ENCODE results near the gene XXYLT1.

The XXYLT1 gene

GRCh38 chr3:195115600-195116406 lies 155.2 kb downstream of the XXYLT1 start:
- H3K9ac ChIP-seq (ENCODE audit: low read length in 5 of 5), result no peak overlapping the region
- H3K4me1 ChIP-seq (ENCODE audit: control insufficient read depth in 5 of 5, insufficient read depth in 5 of 5, low read length in 5 of 5), result peaks cover 0 to 31% (median 4%) of the 10 kb centered on the region in 5 donors
- peaks cover 0 to 6% (median 3%) of the 10 kb centered on the region in 5 donors for H3K36me3 ChIP-seq (ENCODE audit: control insufficient read depth in 5 of 5, insufficient read depth in 5 of 5, low read length in 5 of 5)
- no peaks in the 10 kb centered on the region for H3K9me3 ChIP-seq (ENCODE audit: control insufficient read depth in 5 of 5, low read length in 5 of 5)
- no peak overlapping the region for H3K27ac ChIP-seq (ENCODE audit: low read depth, low read length)
- H3K4me3 ChIP-seq (ENCODE audit: low read depth in 1 of 5, low read length in 5 of 5), result no peak overlapping the region
- H3K27me3 ChIP-seq (ENCODE audit: control insufficient read depth in 5 of 5, insufficient read depth in 4 of 5, low read length in 5 of 5), result no peaks in the 10 kb centered on the region

DNA sequence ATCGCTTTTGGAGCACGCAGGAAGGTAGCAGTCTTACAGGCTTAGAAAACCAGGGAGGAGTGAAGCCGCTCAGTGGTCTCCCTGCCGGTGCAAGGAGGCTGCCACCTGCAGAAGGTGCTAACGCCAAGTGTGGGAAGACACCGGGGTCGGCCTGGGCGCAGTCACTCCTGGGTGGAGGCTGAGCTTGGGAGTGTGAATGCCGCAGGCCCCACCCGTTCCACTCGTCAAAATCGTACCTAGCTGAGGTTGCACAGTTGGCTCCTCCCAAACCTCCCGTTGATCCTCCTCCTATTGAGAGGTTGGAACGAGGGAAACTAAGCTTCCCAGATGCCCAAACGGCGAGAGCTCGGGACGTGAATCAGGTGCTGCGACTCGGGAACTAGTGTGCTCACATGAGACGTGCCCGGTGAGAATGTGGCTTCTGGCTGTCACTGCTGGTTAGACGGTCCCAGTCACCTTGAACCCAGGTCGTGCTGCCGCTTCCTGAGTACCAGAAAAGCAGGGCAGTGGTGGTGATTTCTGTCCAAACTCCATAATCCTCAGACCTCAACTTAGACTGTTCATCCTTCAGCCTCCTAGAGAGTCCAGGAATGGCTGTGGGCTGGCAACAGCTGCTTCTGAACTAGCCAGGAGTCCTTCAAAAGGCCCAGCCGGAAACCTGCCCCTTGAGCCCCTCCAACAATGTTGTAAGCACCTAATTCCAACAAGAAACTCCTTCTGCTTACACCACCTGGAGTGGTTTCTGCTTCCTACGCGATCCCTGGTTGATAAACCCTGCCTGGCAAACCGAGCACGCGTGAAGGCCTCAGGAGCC lies 156.0 kb downstream of the XXYLT1 start:
- H3K27ac ChIP-seq (ENCODE audit: low read depth, low read length), result no peak overlapping the region
- no peaks in the 10 kb centered on the region for H3K27me3 ChIP-seq (ENCODE audit: control insufficient read depth in 5 of 5, insufficient read depth in 4 of 5, low read length in 5 of 5)
- H3K9ac ChIP-seq (ENCODE audit: low read length in 5 of 5), result no peak overlapping the region
- no peak overlapping the region for H3K4me3 ChIP-seq (ENCODE audit: low read depth in 1 of 5, low read length in 5 of 5)
- no peaks in the 10 kb centered on the region for H3K9me3 ChIP-seq (ENCODE audit: control insufficient read depth in 5 of 5, low read length in 5 of 5)
- peaks cover 0 to 35% (median 6%) of the 10 kb centered on the region in 5 donors for H3K4me1 ChIP-seq (ENCODE audit: control insufficient read depth in 5 of 5, insufficient read depth in 5 of 5, low read length in 5 of 5)
- H3K36me3 ChIP-seq (ENCODE audit: control insufficient read depth in 5 of 5, insufficient read depth in 5 of 5, low read length in 5 of 5), result peaks cover 0 to 6% (median 3%) of the 10 kb centered on the region in 5 donors

DNA sequence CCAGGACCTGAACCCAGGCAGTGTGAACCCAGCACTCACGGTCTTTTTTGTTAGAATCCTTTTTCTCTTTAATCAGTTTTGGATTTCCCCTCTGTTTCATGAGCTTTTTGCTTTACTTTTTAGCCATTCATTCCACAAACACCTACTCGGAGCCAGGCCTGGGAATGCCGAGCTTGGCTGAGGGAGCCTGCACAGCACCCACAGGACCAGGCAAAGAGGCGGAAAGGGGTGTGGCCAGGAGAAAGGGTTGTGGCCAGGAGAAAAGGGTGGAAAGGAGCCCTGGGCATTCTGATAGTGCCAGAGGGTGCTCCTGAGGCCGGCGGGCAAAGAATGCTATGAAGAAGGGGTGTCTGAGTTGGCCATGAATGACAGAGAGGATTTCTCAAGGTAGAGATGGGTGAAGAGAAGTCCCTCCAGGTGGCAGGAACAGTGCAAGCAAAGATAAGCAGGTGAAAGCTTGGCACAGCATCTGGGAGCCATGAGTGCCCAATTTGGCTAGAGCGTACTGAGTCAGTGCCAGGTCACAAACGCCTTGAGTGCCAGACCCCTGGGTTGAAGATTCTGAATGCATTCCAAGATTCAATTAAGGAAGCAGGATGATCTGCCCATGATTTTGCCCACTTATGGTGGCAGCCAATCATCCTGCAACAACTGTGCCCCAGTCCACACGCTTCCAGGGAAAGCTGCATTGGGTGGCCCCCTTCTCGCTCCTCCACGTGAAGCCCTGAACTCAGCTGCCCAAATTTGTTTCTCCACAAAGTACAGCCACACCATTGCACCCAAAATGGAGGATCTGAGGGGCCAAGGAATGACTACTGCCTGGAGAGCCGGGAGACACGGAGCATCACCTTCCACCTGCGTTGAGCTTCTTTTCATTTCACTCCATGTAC lies 157.2 kb downstream of the XXYLT1 start:
- no peak overlapping the region for H3K4me3 ChIP-seq (ENCODE audit: low read depth in 1 of 5, low read length in 5 of 5)
- H3K27ac ChIP-seq (ENCODE audit: low read depth, low read length), result no peak overlapping the region
- no peaks in the 10 kb centered on the region for H3K9me3 ChIP-seq (ENCODE audit: control insufficient read depth in 5 of 5, low read length in 5 of 5)
- H3K27me3 ChIP-seq (ENCODE audit: control insufficient read depth in 5 of 5, insufficient read depth in 4 of 5, low read length in 5 of 5), result no peaks in the 10 kb centered on the region
- no peak overlapping the region for H3K9ac ChIP-seq (ENCODE audit: low read length in 5 of 5)
- H3K4me1 ChIP-seq (ENCODE audit: control insufficient read depth in 5 of 5, insufficient read depth in 5 of 5, low read length in 5 of 5), result peaks cover 0 to 29% (median 6%) of the 10 kb centered on the region in 5 donors
- peaks cover 0 to 13% (median 8%) of the 10 kb centered on the region in 5 donors for H3K36me3 ChIP-seq (ENCODE audit: control insufficient read depth in 5 of 5, insufficient read depth in 5 of 5, low read length in 5 of 5)

- Histone ChIP-seq H3K4me1 (ENCODE audit: control insufficient read depth in 5 of 5, insufficient read depth in 5 of 5, low read length in 5 of 5) (peaks cover 0 to 23% (median 6%) of the 10 kb centered on the region in 5 donors), H3K27me3 (ENCODE audit: control insufficient read depth in 5 of 5, insufficient read depth in 4 of 5, low read length in 5 of 5) (no peaks in the 10 kb centered on the region), H3K4me3 (ENCODE audit: low read depth in 1 of 5, low read length in 5 of 5) (no peak overlapping the region), H3K9ac (ENCODE audit: low read length in 5 of 5) (no peak overlapping the region), H3K27ac (ENCODE audit: low read depth, low read length) (no peak overlapping the region), H3K36me3 (ENCODE audit: control insufficient read depth in 5 of 5, insufficient read depth in 5 of 5, low read length in 5 of 5) (peaks cover 0 to 13% (median 8%) of the 10 kb centered on the region in 5 donors), H3K9me3 (ENCODE audit: control insufficient read depth in 5 of 5, low read length in 5 of 5) (no peaks in the 10 kb centered on the region)
Observed at GRCh38 chr3:195113048-195113447, 157.9 kb downstream of the XXYLT1 start.

GRCh38 chr3:195112361-195112791 lies 158.6 kb downstream of the XXYLT1 start:
- peaks cover 0 to 16% (median 6%) of the 10 kb centered on the region in 5 donors for H3K4me1 ChIP-seq (ENCODE audit: control insufficient read depth in 5 of 5, insufficient read depth in 5 of 5, low read length in 5 of 5)
- H3K9ac ChIP-seq (ENCODE audit: low read length in 5 of 5), result no peak overlapping the region
- peaks cover 0 to 13% (median 8%) of the 10 kb centered on the region in 5 donors for H3K36me3 ChIP-seq (ENCODE audit: control insufficient read depth in 5 of 5, insufficient read depth in 5 of 5, low read length in 5 of 5)
- H3K27ac ChIP-seq (ENCODE audit: low read depth, low read length), result no peak overlapping the region
- H3K9me3 ChIP-seq (ENCODE audit: control insufficient read depth in 5 of 5, low read length in 5 of 5), result no peaks in the 10 kb centered on the region
- H3K4me3 ChIP-seq (ENCODE audit: low read depth in 1 of 5, low read length in 5 of 5), result no peak overlapping the region
- no peaks in the 10 kb centered on the region for H3K27me3 ChIP-seq (ENCODE audit: control insufficient read depth in 5 of 5, insufficient read depth in 4 of 5, low read length in 5 of 5)

GRCh38 chr3:195111766-195112165 lies 159.2 kb downstream of the XXYLT1 start:
- Histone ChIP-seq H3K36me3 (ENCODE audit: control insufficient read depth in 5 of 5, insufficient read depth in 5 of 5, low read length in 5 of 5) (peaks cover 0 to 13% (median 8%) of the 10 kb centered on the region in 5 donors), H3K27ac (ENCODE audit: low read depth, low read length) (no peak overlapping the region), H3K4me3 (ENCODE audit: low read depth in 1 of 5, low read length in 5 of 5) (no peak overlapping the region), H3K27me3 (ENCODE audit: control insufficient read depth in 5 of 5, insufficient read depth in 4 of 5, low read length in 5 of 5) (no peaks in the 10 kb centered on the region), H3K9me3 (ENCODE audit: control insufficient read depth in 5 of 5, low read length in 5 of 5) (no peaks in the 10 kb centered on the region), H3K4me1 (ENCODE audit: control insufficient read depth in 5 of 5, insufficient read depth in 5 of 5, low read length in 5 of 5) (peaks cover 0 to 15% (median 6%) of the 10 kb centered on the region in 5 donors), H3K9ac (ENCODE audit: low read length in 5 of 5) (no peak overlapping the region)

GRCh38 chr3:195111319-195111705 lies 159.6 kb downstream of the XXYLT1 start:
- Histone ChIP-seq H3K27me3 (ENCODE audit: control insufficient read depth in 5 of 5, insufficient read depth in 4 of 5, low read length in 5 of 5) (no peaks in the 10 kb centered on the region), H3K9me3 (ENCODE audit: control insufficient read depth in 5 of 5, low read length in 5 of 5) (no peaks in the 10 kb centered on the region), H3K4me3 (ENCODE audit: low read depth in 1 of 5, low read length in 5 of 5) (no peak overlapping the region), H3K4me1 (ENCODE audit: control insufficient read depth in 5 of 5, insufficient read depth in 5 of 5, low read length in 5 of 5) (peaks cover 0 to 15% (median 10%) of the 10 kb centered on the region in 5 donors), H3K9ac (ENCODE audit: low read length in 5 of 5) (no peak overlapping the region), H3K27ac (ENCODE audit: low read depth, low read length) (no peak overlapping the region), H3K36me3 (ENCODE audit: control insufficient read depth in 5 of 5, insufficient read depth in 5 of 5, low read length in 5 of 5) (peaks cover 0 to 13% (median 8%) of the 10 kb centered on the region in 5 donors)

- Histone ChIP-seq H3K27ac (ENCODE audit: low read depth, low read length) (no peak overlapping the region), H3K36me3 (ENCODE audit: control insufficient read depth in 5 of 5, insufficient read depth in 5 of 5, low read length in 5 of 5) (peaks cover 0 to 13% (median 8%) of the 10 kb centered on the region in 5 donors), H3K9ac (ENCODE audit: low read length in 5 of 5) (no peak overlapping the region), H3K4me1 (ENCODE audit: control insufficient read depth in 5 of 5, insufficient read depth in 5 of 5, low read length in 5 of 5) (peaks cover 0 to 17% (median 14%) of the 10 kb centered on the region in 5 donors), H3K4me3 (ENCODE audit: low read depth in 1 of 5, low read length in 5 of 5) (no peak overlapping the region), H3K27me3 (ENCODE audit: control insufficient read depth in 5 of 5, insufficient read depth in 4 of 5, low read length in 5 of 5) (no peaks in the 10 kb centered on the region), H3K9me3 (ENCODE audit: control insufficient read depth in 5 of 5, low read length in 5 of 5) (no peaks in the 10 kb centered on the region)
Observed at GRCh38 chr3:195110647-195111318, 160.2 kb downstream of the XXYLT1 start.

GRCh38 chr3:195109098-195109657 lies 161.8 kb downstream of the XXYLT1 start:
- no peaks in the 10 kb centered on the region for H3K9me3 ChIP-seq (ENCODE audit: control insufficient read depth in 5 of 5, low read length in 5 of 5)
- H3K4me3 ChIP-seq (ENCODE audit: low read depth in 1 of 5, low read length in 5 of 5), result no peak overlapping the region
- peaks cover 0 to 7% (median 5%) of the 10 kb centered on the region in 5 donors for H3K36me3 ChIP-seq (ENCODE audit: control insufficient read depth in 5 of 5, insufficient read depth in 5 of 5, low read length in 5 of 5)
- H3K27me3 ChIP-seq (ENCODE audit: control insufficient read depth in 5 of 5, insufficient read depth in 4 of 5, low read length in 5 of 5), result no peaks in the 10 kb centered on the region
- H3K27ac ChIP-seq (ENCODE audit: low read depth, low read length), result no peak overlapping the region
- peaks cover 0 to 21% (median 14%) of the 10 kb centered on the region in 5 donors for H3K4me1 ChIP-seq (ENCODE audit: control insufficient read depth in 5 of 5, insufficient read depth in 5 of 5, low read length in 5 of 5)
- H3K9ac ChIP-seq (ENCODE audit: low read length in 5 of 5), result no peak overlapping the region
